SK-N-SH treated with all-trans-retinoic acid at 6 μM for 48 hours (cell line): ENCODE data around the gene SPECC1L.

Experiments
- ATAC-seq: fragments of 200-7000 bp; cut with Tn5 transposase; 3 replicates; pipeline ENCODE4 v1.9.1; 2020; ENCODE audit warnings: mild to moderate bottlenecking, moderate library complexity
- BACH2 ChIP-seq: fragments of 250-450 bp; sonication (Bioruptor Pico); IDR thresholded peaks from 2 replicates; pipeline ENCODE4 v1.9.0; 2021; ENCODE audit warnings: mild to moderate bottlenecking, borderline replicate concordance
- CREB5 ChIP-seq: fragments of 250-450 bp; sonication (Bioruptor Pico); IDR thresholded peaks from 2 replicates; pipeline ENCODE4 v1.5.1; 2020; ENCODE audit warnings: low read depth, mild to moderate bottlenecking, moderate library complexity
- CSDC2 ChIP-seq: fragments of 250-450 bp; sonication (Bioruptor Pico); IDR thresholded peaks from 2 replicates; pipeline ENCODE4 v1.5.0; 2020; ENCODE audit warnings: mild to moderate bottlenecking, moderate library complexity
- CSRNP3 ChIP-seq: fragments of 250-450 bp; sonication (Bioruptor Pico); IDR thresholded peaks from 2 replicates; pipeline ENCODE4 v1.5.1; 2021; ENCODE audit warnings: mild to moderate bottlenecking, moderate library complexity
- ESRRG ChIP-seq: fragments of 250-450 bp; sonication (Bioruptor Pico); IDR thresholded peaks from 2 replicates; pipeline ENCODE4 v1.6.1; 2021; ENCODE audit warnings: mild to moderate bottlenecking
- ISL1 ChIP-seq: fragments of 250-450 bp; sonication (Bioruptor Pico); IDR thresholded peaks from 2 replicates; pipeline ENCODE4 v2.1.2; 2022; ENCODE audit warnings: mild to moderate bottlenecking, moderate library complexity
- PATZ1 ChIP-seq: fragments of 250-450 bp; sonication (Bioruptor Pico); IDR thresholded peaks from 2 replicates; pipeline ENCODE4 v1.8.0; 2020; ENCODE audit warnings: mild to moderate bottlenecking, moderate library complexity, borderline replicate concordance
- POU6F1 ChIP-seq: fragments of 250-450 bp; sonication (Bioruptor Pico); IDR thresholded peaks from 2 replicates; pipeline ENCODE4 v1.8.0; 2021; ENCODE audit warnings: low read depth, mild to moderate bottlenecking, moderate library complexity, borderline replicate concordance
- PPARA ChIP-seq: fragments of 250-450 bp; sonication (Bioruptor Pico); IDR thresholded peaks from 2 replicates; pipeline ENCODE4 v1.5.0; 2020; ENCODE audit warnings: mild to moderate bottlenecking, borderline replicate concordance
- RARB ChIP-seq: fragments of 250-450 bp; sonication (Bioruptor Pico); IDR thresholded peaks from 2 replicates; pipeline ENCODE4 v1.8.0; 2021; ENCODE audit warnings: mild to moderate bottlenecking, moderate library complexity
- SNAI2 ChIP-seq: fragments of 250-450 bp; sonication (Bioruptor Pico); IDR thresholded peaks from 2 replicates; pipeline ENCODE4 v1.5.0; 2020; ENCODE audit warnings: mild to moderate bottlenecking, moderate library complexity
- TCF4 ChIP-seq: fragments of 250-450 bp; sonication (Bioruptor Pico); IDR thresholded peaks from 2 replicates; pipeline ENCODE4 v1.8.0; 2021; ENCODE audit warnings: mild to moderate bottlenecking, moderate library complexity, borderline replicate concordance
- TSHZ2 ChIP-seq: fragments of 250-450 bp; sonication (Bioruptor Pico); IDR thresholded peaks from 2 replicates; pipeline ENCODE4 v1.5.0; 2020; ENCODE audit warnings: mild to moderate bottlenecking, moderate library complexity
- ZC3H10 ChIP-seq: fragments of 250-450 bp; sonication (Bioruptor Pico); IDR thresholded peaks from 2 replicates; pipeline ENCODE4 v1.5.1; 2021; ENCODE audit warnings: mild to moderate bottlenecking, moderate library complexity
- ZFP3 ChIP-seq: fragments of 250-450 bp; sonication (Bioruptor Pico); IDR thresholded peaks from 2 replicates; pipeline ENCODE4 v1.5.0; 2020; ENCODE audit warnings: mild to moderate bottlenecking, moderate library complexity
- ZFP30 ChIP-seq: fragments of 450-650 bp; formaldehyde crosslinking; IDR thresholded peaks from 2 replicates; pipeline ENCODE4 v1.5.0; 2022; ENCODE audit warnings: mild to moderate bottlenecking, moderate library complexity
- ZNF565 ChIP-seq: fragments of 450-650 bp; formaldehyde crosslinking; conservative IDR thresholded peaks from 2 replicates; pipeline ENCODE4 v1.5.0; 2020; ENCODE audit warnings: low read depth, mild to moderate bottlenecking, moderate library complexity
- ZNF70 ChIP-seq: fragments of 450-650 bp; formaldehyde crosslinking; IDR thresholded peaks from 2 replicates; pipeline ENCODE4 v1.5.0; 2020; ENCODE audit warnings: mild to moderate bottlenecking, moderate library complexity

SPECC1L gene

GRCh38 chr22:24422102-24422665, 151.6 kb downstream of the SPECC1L start:
- no peak for TF ChIP-seq ZFP3 (CRISPR knock-in tag)
- no peak for TF ChIP-seq ESRRG
- TF ChIP-seq ISL1, result no peak
- no peak for TF ChIP-seq PATZ1 (CRISPR knock-in tag)
- TF ChIP-seq ZNF565, result no peak
- no peak for TF ChIP-seq PPARA
- no peak for TF ChIP-seq BACH2 (CRISPR knock-in tag)
- TF ChIP-seq CREB5 (CRISPR knock-in tag), result no peak
- no peak for TF ChIP-seq RARB (CRISPR knock-in tag)
- no peak for ATAC-seq

GRCh38 chr22:24423519-24424000, 152.9 kb downstream of the SPECC1L start:
- peak; percentile 17; the same call in 1 of the 2 replicates for TF ChIP-seq ZNF70 (CRISPR knock-in tag)
- TF ChIP-seq CREB5 (CRISPR knock-in tag), result no peak
- no peak for TF ChIP-seq TCF4 (CRISPR knock-in tag)
- peak; percentile 69 for ATAC-seq

- TF ChIP-seq POU6F1 (CRISPR knock-in tag) (no peak), SNAI2 (CRISPR knock-in tag) (no peak), TSHZ2 (CRISPR knock-in tag) (no peak), CREB5 (CRISPR knock-in tag) (no peak), CSDC2 (CRISPR knock-in tag) (no peak), ZC3H10 (CRISPR knock-in tag) (no peak), ZFP30 (CRISPR knock-in tag) (no peak), ESRRG (no peak), CSRNP3 (CRISPR knock-in tag) (no peak), BACH2 (CRISPR knock-in tag) (no peak)
- peak; percentile 8 for ATAC-seq
Observed at GRCh38 chr22:24424001-24424900, 153.6 kb downstream of the SPECC1L start.
